Measurements from ENCODE around the gene MLLT3. TPM values are rescaled to one million over a fixed set of nuclear protein-coding genes. Genes with fewer than 3 reads are reported as not detected.

MLLT3 gene
- total RNA-seq, 4 donors from 2014 or later, result 4.0 to 6.4 (median 4.5) TPM

GRCh38 chr9:20564650-20565049 is 57.6 kb downstream of the MLLT3 start:
- TF ChIP-seq POLR2A (IDR thresholded peaks at IDR 0.05) (no peak), CTCF (IDR thresholded peaks at IDR 0.05 in 4 of 5, conservative IDR thresholded peaks at IDR 0.05 in 1 of 5) (no peak)
- intact Hi-C loops (cut with DNase I; ENCODE audit: low total_unique reads) (no loop called here), in situ Hi-C loops (cut with MboI; ENCODE audit: low sequenced_read_pairs in 4 of 4) (no loop called here)
- ATAC-seq (no peak), DNase-seq (no peak)
- no peak overlapping the region for H3K4me3 ChIP-seq
- no peak overlapping the region for H3K27ac ChIP-seq
- peaks cover 18 to 30% of the 10 kb centered on the region in 2 donors for H3K4me1 ChIP-seq
- no peaks in the 10 kb centered on the region for H3K9me3 ChIP-seq
- no peaks in the 10 kb centered on the region for H3K27me3 ChIP-seq
- no peaks in the 10 kb centered on the region for H3K36me3 ChIP-seq

GRCh38 chr9:20563917-20564316 is 58.4 kb downstream of the MLLT3 start:
- in situ Hi-C loops (cut with MboI; ENCODE audit: low sequenced_read_pairs in 4 of 4) (no loop called here), intact Hi-C loops (cut with DNase I; ENCODE audit: low total_unique reads) (no loop called here)
- H3K4me1 ChIP-seq, result peaks cover 18 to 26% of the 10 kb centered on the region in 2 donors
- H3K36me3 ChIP-seq, result no peaks in the 10 kb centered on the region
- H3K27me3 ChIP-seq, result no peaks in the 10 kb centered on the region
- H3K4me3 ChIP-seq, result no peak overlapping the region
- no peaks in the 10 kb centered on the region for H3K9me3 ChIP-seq
- TF ChIP-seq CTCF (IDR thresholded peaks at IDR 0.05 in 4 of 5, conservative IDR thresholded peaks at IDR 0.05 in 1 of 5) (no peak), POLR2A (IDR thresholded peaks at IDR 0.05) (no peak)
- H3K27ac ChIP-seq, result no peak overlapping the region
- DNase-seq (no peak), ATAC-seq (peak in 1 of 2 donors; percentile 60)

- in situ Hi-C loops (cut with MboI; ENCODE audit: low sequenced_read_pairs in 4 of 4) (no loop called here), intact Hi-C loops (cut with DNase I; ENCODE audit: low total_unique reads) (no loop called here)
- no peaks in the 10 kb centered on the region for H3K36me3 ChIP-seq
- no peak overlapping the region for H3K27ac ChIP-seq
- no peaks in the 10 kb centered on the region for H3K9me3 ChIP-seq
- no peaks in the 10 kb centered on the region for H3K27me3 ChIP-seq
- peaks cover 18 to 25% of the 10 kb centered on the region in 2 donors for H3K4me1 ChIP-seq
- H3K4me3 ChIP-seq, result no peak overlapping the region
- ATAC-seq (no peak), DNase-seq (no peak)
- no peak for TF ChIP-seq POLR2A (IDR thresholded peaks at IDR 0.05)
- TF ChIP-seq CTCF (IDR thresholded peaks at IDR 0.05 in 4 of 5, conservative IDR thresholded peaks at IDR 0.05 in 1 of 5), result no peak
Observed at GRCh38 chr9:20562051-20562450, 60.2 kb downstream of the MLLT3 start.

GRCh38 chr9:20561531-20561930 is 60.8 kb downstream of the MLLT3 start:
- ATAC-seq, result no peak
- peaks cover 18 to 25% of the 10 kb centered on the region in 2 donors for H3K4me1 ChIP-seq
- DNase-seq, result no peak
- H3K27me3 ChIP-seq, result no peaks in the 10 kb centered on the region
- in situ Hi-C loops (cut with MboI; ENCODE audit: low sequenced_read_pairs in 4 of 4) (no loop called here), intact Hi-C loops (cut with DNase I; ENCODE audit: low total_unique reads) (no loop called here)
- no peak for TF ChIP-seq CTCF (IDR thresholded peaks at IDR 0.05 in 4 of 5, conservative IDR thresholded peaks at IDR 0.05 in 1 of 5)
- no peak overlapping the region for H3K4me3 ChIP-seq
- no peak overlapping the region for H3K27ac ChIP-seq
- H3K36me3 ChIP-seq, result no peaks in the 10 kb centered on the region
- no peaks in the 10 kb centered on the region for H3K9me3 ChIP-seq

GRCh38 chr9:20559231-20559890 is 62.9 kb downstream of the MLLT3 start:
- Histone ChIP-seq H3K27ac (no peak overlapping the region), H3K4me3 (no peak overlapping the region), H3K9me3 (no peaks in the 10 kb centered on the region), H3K27me3 (no peaks in the 10 kb centered on the region), H3K36me3 (no peaks in the 10 kb centered on the region), H3K4me1 (peaks cover 11 to 27% of the 10 kb centered on the region in 2 donors)
- in situ Hi-C loops (cut with MboI; ENCODE audit: low sequenced_read_pairs in 4 of 4), result no loop called here
- DNase-seq (no peak), ATAC-seq (no peak)
- no peak for TF ChIP-seq POLR2A (IDR thresholded peaks at IDR 0.05)
- intact Hi-C loops (cut with DNase I; ENCODE audit: low total_unique reads), result no loop called here
